Measurements from ENCODE around the gene SPRR2E.
"Not testable (repeated sequence)": the region's sequence is repeated elsewhere in the genome, so short reads cannot be mapped to it uniquely, and the experiment has no call there.

The SPRR2E gene

DNA sequence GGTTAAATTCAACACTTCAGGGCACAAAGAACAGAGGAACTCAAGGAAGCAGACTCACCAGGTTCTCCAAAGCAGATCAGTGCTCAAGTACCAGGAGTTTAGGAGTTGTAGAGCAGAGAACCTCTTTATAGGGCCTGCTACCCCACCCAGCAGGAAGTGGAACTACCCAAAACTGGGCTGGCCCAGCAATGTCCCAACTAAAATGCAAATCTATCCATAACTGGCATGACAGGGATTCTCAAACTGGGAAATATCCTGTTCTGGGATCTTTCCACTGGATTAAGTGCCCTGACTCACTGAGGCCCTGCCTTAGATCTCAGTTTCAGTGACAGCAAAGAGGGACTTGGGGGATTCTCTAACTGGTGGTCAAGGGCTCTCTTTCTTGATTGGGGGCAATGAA lies at the start of gene SPRR2E:
SPRR2E (minus strand) TSS at position 101 of the 400 bp plus-strand sequence. CDS start 775 bp downstream, outside the sequence.
- DNase-seq = no peak

- DNase-seq = no peak
These were observed 47.1 kb upstream of the SPRR2E start for GRCh38 chr1:153141377-153141776.

DNA sequence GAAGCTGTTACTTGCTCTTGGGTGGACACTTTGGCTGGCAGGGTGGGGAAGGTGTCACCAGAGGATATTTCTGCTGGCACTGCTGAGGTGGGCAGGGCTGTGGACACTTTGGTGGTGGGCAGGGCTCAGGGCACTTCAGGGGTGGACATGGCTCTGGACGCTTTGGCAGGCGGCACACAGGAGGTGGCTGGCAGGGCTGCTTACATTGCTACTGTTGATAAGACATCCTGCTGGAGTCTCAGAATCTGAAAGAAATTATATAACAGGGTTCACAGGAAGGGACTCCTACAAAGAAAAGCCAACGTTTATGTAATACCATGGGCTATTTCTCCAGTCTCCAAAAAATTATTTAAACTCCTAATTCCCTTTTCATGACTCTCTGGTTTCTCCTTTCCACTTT lies 46.2 kb upstream of the SPRR2E start:
- no peak for DNase-seq

GRCh38 chr1:153133743-153134142 lies 39.4 kb upstream of the SPRR2E start:
- DNase-seq = no peak

DNA sequence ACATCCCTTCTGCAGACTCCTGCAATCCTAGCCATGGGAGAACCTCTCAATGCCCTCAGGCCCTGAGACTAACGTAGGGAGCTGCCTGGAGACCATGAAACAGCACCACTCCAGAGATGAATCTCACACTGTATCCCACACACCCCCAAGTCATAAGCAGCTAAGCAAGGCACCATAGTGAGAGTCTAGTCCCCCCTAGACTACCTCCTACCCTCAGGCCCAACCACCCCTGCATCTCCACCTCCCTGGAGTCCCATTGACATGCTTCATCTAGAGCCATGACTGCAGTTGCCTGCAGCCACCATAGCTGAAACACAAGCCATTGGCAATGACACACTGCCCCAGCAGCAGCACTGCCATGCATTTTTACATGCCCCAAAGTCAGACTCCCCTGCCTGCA lies 38.9 kb upstream of the SPRR2E start:
- DNase-seq = no peak

- not testable (repeated sequence) for DNase-seq
These were observed 34.4 kb upstream of the SPRR2E start for GRCh38 chr1:153128688-153129087.

DNA sequence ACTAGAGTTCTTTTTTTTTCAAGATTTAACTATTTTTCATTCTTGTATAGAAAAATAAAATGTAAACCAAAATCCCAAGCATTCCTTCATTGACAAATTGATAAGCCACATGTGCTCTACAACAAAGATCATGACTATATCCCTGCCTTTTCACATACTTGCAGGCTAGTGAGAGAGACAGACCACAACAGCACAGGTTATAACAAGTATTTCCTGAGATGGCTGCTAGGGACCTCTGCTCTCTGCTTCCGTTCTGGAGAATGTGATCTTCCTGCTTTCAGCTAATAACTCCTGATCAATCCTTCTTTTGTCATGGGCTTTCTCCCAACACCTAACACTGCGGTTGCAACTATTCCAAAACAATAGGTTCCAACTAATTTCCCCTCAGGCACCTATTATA lies 33.0 kb upstream of the SPRR2E start:
- DNase-seq = no peak

GRCh38 chr1:153125536-153125935 lies 31.2 kb upstream of the SPRR2E start:
- no peak for DNase-seq

DNA sequence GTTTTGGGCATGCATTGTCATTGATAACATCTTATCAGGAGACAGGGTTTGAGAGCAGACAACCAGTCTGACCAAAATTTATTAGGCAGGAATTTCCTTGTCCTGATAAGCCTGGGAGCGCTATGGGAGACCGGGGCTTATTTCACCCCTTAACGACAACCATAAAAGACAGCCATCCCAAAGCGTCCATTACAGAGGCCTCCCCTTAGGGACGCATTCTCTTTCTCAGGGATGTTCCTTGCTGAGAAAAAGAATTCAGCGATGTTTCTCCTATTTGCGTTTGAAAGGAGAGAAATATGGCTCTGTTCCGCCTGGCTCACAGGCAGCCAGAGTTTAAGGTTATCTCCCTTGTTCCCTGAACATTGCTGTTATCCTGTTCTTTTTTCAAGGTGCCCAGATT lies 29.5 kb upstream of the SPRR2E start:
- DNase-seq = not testable (repeated sequence)

DNA sequence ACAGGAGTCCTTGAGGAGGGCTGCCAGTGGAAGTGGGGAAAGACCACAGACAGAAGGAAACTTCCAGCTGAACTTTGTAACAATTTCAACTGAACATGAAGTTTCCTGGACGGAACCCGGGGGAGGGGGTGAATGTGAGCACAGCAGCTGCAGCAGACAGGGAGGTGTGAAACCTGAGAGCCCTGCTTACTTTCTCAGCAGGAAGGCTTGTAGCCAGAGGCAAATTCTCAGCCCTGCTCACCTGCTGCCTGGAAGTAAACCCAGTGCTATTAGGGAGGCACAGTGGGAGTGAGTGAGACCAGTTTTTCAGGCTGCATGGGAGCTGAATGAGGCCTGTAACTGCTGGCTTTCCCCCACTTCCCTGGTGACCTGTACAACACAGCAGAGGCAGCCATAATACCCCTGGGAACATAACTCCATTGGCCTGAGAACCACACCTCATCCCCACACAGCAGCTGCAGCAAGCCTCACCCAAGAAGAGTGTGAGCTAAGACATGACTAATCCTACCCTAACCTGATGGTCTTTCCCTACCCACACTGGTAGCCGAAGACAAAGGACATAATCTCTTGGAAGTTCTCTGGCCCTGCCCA lies 28.6 kb upstream of the SPRR2E start:
- DNase-seq = peak; percentile 27

DNA sequence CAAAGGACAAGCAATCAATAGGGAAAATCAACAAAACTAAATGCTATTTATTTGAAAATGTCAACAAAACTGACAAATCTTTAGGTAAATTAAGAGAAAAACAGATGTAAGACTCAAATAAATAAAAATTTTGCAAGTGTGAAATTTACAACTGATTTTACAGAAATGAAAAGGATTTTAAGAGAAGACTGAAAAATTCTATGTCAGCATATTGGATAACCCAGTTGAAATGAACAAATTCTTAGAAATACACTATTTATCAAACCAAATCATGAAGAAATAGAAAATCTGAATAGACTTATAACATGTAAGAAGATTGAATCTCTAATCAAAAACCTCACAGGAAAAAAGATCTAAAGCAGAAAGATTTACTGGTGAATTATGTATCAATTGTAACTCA lies 26.6 kb upstream of the SPRR2E start:
- DNase-seq = no peak

DNA sequence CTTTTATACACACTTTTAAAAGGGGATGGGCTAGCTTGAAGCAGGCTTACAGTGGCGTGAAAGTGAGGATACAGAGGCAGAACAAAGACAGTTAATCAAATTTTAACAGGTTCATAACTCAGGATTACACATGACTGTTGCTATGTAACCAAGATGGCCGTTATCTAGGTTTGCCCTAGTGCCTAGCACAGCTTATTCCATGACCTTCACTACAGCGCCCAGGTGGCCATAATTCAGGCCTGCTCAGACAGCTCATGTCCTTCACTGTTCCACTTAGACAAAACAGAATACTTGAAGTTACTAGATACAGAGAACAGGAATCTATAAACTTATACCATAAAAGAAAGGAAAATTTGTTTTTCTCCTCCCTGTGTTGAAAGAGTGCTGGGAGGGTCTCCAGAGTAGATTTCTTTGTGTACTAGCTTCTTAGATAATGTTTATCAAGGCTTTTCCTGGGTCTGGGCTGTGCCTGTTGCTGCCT lies 25.2 kb upstream of the SPRR2E start:
- no peak for DNase-seq

- DNase-seq = not testable (repeated sequence)
These were observed 20.9 kb upstream of the SPRR2E start for GRCh38 chr1:153115264-153115663.

DNA sequence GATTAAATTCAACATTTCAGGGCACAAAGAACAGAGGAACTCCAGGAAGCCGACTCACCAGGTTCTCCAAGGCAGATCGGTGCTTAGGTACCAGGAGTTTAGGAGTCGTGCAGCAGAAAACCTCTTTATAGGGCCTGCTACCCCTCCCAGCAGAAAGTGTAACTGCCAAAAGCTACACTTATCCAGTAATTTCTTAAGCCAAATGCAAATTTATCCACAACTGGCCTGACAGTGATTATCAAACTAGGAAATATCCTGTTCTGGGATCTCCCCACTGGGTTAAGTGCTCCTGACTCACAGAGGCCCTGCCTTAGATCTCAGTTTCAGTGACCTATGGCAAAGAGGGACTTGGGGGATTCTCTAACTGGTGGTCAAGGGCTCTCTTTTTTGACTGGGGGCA lies 19.1 kb upstream of the SPRR2E start, which contains the start of gene SPRR2F:
SPRR2F (minus strand) TSS at position 101 of the 400 bp plus-strand sequence. CDS start 783 bp downstream, outside the sequence.
- DNase-seq = no peak

GRCh38 chr1:153112454-153112853 lies 18.1 kb upstream of the SPRR2E start:
- not testable (repeated sequence) for DNase-seq

DNA sequence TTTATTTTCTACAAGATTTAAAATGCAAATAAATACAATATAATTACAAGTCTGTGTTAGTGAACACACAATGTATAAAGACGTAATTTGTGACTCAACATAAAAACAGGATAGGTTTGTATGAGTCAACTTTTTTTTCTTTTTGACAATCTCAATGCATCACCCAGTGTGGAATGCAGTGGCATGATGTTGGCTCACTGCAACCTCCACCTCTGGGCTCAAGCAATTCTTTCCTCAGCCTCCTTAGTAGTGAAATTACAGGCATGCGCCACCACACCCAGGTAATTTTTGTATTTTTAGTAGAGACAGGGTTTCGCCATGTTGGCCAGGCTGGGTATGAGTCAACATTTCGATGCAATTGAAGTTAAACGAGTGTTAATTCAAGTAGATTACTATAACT lies 5.9 kb upstream of the SPRR2E start:
- no peak for DNase-seq

- DNase-seq = no peak
These were observed 5.2 kb upstream of the SPRR2E start for GRCh38 chr1:153099461-153100045.

- DNase-seq = no peak
These were observed 1.4 kb upstream of the SPRR2E start for GRCh38 chr1:153095764-153096163.

GRCh38 chr1:153087652-153088051 lies 6.7 kb downstream of the SPRR2E start:
- DNase-seq = no peak

- no peak for DNase-seq
These were observed 12.6 kb downstream of the SPRR2E start for GRCh38 chr1:153081736-153082135.

GRCh38 chr1:153072806-153073726 lies 21.3 kb downstream of the SPRR2E start:
- DNase-seq = no peak

DNA sequence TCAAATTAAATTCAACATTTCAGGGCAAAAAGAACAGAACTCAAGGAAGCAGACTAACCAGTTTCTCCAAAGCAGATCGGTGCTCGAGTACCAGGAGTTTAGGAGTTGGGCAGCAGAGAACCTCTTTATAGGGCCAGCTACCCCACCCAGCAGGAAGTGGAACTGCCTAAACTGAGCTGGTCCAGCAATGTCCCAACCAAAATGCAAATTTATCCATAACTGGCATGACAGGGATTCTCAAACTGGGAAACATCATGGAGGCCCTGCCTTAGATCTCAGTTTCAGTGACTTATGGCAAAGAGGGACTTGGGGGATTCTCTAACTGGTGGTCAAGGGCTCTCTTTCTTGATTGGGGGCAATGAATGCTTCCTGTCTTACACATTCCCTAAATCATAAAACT lies 22.8 kb downstream of the SPRR2E start, which contains the start of gene SPRR2B:
SPRR2B (minus strand) TSS at position 101 of the 400 bp plus-strand sequence. CDS start 772 bp downstream, outside the sequence.
- DNase-seq = no peak

- DNase-seq = no peak
These were observed 24.1 kb downstream of the SPRR2E start for GRCh38 chr1:153070243-153070642.

All from right hindlimb (tissue), 1 donor.